Activated CD8-positive, alpha-beta memory T cell treated with anti-CD3 and anti-CD28 coated beads, Interleukin-2, amount 50 U/mL, for 1 hour (primary cell): ENCODE measurements around the gene RAMACL.
"Not testable (repeated sequence)": the region's sequence is repeated elsewhere in the genome, so short reads cannot be mapped to it uniquely, and the experiment has no call there.

Experiments used
- DNase-seq: peaks from one replicate; pipeline ENCODE4 v3.0.0-alpha.2; 2020; ENCODE audit errors: extremely low read depth

RAMACL gene

GRCh38 chr6:166586424-166587156 is at the start of gene RAMACL:
RAMACL (minus strand) TSS chr6:166586678; CDS start chr6:166586477, 201 bp downstream.
- no peak for DNase-seq

DNA sequence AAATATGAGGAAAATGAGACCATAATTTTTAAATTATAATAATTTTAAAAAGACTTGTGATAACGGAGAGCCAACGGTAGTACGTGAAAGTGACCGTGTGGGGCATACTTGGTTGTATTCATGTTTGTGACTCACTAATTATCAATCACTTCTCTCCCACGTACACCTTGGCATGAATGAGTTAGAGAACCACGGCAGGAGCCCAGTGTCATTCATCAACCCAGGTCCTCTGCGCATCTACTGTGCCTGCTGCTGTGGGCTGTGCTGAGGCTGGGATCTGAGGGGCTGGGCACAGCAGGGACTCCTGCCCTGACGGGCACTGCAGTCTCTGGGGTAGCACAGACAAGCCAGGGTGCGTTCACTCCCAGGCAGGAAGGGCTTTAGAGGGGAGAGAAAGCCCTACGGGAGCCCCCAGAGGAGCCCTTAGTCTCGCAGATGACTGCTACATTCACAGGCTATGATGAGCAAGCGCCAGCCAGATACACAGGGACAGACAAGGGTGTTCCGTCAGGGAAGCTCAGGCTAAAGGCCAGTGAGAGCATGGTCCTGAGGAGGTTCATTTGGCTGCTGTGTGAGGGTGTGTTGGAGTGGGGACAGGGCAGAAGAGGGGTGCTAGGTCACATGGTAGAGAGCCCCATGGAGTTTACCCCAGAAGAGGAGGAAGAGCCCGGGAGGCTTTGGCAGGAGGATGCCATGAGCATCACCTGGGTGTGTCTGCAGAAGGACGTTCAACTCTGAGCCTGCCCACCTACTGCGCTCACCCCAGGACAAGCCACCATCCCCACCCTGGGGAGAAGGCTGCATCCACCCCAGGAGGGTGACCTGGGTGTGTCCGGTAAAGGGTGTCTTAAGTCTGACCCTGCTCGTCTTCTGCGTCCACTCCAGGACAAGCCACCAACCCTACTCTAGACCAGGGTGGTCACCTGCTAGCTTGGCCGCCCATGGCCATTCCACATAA is 48.8 kb upstream of the RAMACL start:
- DNase-seq, result no peak

DNA sequence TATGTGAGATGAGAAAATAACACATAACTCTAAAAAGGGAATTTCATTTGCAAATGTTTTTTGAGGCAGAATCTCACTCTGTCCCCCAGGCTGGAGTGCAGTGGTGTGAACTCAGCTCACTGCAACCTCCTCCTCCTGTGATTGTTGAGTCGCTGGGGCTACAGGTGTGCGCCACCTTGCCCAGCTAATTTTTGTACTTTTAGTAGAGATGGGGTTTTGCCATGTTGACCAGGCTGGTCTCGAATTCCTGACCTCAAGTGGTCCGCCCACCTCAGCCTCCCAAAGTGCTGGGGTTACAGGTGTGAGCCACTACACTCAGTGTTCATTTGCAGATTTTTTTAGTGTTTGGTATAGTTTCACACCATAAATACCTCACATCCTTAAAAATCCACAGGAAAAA is 48.1 kb upstream of the RAMACL start:
- DNase-seq, result not testable (repeated sequence)

DNA sequence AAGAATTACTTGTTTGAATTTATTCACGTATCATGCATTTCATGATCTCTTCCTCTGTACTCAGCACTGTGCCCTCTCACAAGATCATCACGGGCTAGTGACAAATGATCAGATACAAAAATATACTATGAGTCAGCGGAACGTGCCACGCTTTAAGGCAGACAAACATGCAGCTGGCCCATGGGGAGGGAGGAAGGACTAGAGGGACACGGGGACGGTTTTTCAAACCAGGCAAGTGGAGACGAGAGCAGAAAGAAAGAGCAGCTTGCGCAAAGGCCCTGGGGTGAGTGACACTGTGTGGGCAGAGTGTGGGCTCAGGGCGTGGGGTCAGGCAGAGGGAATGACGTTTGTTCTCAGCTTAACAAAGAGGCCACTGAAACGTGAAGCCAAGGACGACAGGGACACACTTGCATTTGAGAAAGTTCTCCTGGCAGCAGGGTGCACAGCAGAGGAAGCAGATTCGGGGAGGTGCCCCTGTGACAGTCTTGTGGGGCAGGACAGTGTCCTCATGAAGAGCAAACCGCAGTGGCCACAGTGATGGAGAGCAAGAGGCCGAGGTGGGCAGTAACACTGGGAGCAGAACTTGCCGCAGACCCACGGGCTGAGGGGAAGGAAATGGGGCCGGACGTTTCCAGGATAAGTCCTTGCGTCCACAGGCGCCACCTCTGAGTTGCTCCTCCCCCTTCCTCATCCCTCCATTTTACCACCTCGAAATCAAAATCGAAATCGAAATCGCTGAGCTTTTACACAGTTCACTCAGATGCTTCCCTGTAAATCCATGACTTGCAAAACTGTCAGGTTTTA is 47.5 kb upstream of the RAMACL start:
- no peak for DNase-seq

DNA sequence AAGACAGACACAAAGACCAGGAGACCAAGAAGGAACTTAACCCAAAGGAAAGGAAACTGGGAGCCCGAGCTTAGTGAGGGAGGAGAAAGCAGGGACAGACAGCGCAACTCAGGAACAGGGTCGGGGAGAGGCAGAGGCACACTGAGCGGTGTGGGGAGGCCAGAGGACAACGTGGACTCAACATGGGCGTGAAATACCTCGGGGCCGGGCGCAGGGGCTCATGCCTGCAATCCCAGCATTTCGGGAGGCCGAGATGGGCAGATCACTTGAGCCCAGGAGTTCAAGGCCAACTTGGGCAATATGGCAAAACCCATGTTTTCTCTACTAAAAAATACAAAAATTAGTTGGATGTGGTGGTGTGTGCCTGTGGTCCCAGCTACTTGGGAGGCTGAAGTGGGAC is 46.3 kb upstream of the RAMACL start:
- no peak for DNase-seq

DNA sequence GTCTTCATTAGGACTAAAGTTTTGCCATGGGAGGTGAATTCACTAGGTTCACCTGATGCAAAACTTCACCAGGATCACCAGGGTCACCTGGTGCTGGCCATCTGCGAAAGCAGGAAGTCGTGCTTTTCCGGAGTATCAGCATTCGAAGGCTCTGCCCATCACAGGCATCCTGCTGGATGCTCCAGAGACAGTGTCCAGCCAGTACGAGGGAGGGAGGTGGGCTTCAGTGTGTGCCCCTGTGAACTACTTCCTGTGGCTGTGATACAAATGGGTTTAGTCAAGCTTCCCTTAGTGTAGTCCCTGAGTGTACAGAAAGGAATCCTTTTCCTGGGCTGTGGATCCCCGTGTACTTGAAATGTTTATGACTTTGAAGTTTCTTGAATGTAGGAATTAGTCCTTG is 44.0 kb upstream of the RAMACL start:
- no peak for DNase-seq

- DNase-seq, result no peak
Measured at GRCh38 chr6:166629628-166630027, 43.1 kb upstream of the RAMACL start.

- peak; percentile 8 for DNase-seq
Measured at GRCh38 chr6:166627875-166628801, 41.7 kb upstream of the RAMACL start.

GRCh38 chr6:166627033-166627874 is 40.8 kb upstream of the RAMACL start, which contains the start of gene RPS6KA2:
RPS6KA2 (minus strand) TSS chr6:166627251; CDS start chr6:166627019, 232 bp downstream.
- peak; percentile 100 for DNase-seq

GRCh38 chr6:166626177-166627032 is 39.9 kb upstream of the RAMACL start:
- no peak for DNase-seq

GRCh38 chr6:166625356-166625755 is 38.9 kb upstream of the RAMACL start:
- DNase-seq, result no peak

GRCh38 chr6:166624275-166624674 is 37.8 kb upstream of the RAMACL start:
- DNase-seq, result no peak

DNA sequence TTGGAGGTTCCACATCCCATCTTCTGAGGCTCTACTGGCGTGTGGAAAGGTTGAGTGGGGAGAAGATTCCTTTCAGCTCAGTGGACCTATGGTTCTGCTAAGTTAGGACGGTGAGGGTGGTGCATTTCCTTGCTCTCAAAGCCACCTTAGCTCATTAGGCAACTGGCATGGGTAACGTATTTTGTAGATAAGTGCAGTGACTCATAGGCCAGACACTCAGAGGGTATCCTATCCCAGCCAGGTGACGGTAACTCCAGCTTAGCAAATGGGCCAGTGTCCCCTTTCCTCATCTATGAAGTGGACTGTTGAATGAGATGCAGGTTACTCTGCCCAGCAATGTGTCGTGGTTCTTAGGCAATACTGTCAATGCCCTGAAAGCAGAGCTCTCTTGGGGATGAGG is 36.8 kb upstream of the RAMACL start:
- no peak for DNase-seq

DNA sequence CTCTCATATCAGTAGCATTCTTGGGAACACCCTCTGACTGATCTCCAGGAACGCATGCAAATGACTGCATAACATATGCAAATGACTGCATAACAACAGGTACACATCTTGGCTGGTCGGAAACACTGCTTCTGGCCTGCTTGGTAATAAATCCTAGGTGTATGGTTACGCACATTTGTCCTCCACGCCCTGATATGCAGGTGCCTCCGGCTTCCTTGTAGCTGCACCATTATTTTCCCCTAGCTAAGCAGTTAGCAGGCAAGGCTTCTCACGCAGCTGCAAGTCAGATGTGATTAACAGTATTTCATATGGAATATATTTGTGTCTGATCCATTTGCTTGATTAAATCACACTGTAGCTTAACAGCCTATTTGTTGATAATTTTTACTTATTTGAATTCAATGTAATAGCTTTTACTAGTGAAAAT is 34.6 kb upstream of the RAMACL start:
- no peak for DNase-seq

- no peak for DNase-seq
Measured at GRCh38 chr6:166620478-166621113, 34.1 kb upstream of the RAMACL start.

DNA sequence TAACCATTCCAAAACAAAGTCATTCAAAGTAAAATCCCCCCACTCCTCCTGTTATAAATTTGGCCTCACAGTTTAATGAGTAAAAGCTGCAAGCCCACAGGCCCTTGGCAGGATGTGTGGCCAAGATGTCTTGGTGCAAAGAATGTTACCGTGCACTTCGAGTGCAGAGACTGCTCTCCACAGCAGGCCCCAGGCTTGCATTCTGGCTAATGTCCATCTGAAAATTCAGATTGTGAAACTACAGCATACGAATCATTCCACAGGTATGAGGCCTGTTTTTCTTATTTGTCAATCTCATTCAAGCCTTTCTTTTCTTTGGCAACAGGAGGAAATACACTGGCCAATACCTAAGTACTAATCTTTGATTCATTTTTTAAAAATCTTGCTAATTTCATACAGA is 33.4 kb upstream of the RAMACL start:
- DNase-seq, result no peak

GRCh38 chr6:166618866-166619761 is 32.6 kb upstream of the RAMACL start:
- DNase-seq, result no peak
